HG03135 (cell line): ENCODE data around the gene DLG2.

Source experiments
- ATAC-seq: cut with Tn5 transposase; IDR thresholded peaks from one replicate; pipeline ENCODE4 v1.9.1; 2021; ENCODE audit warnings: mild to moderate bottlenecking, moderate library complexity; ENCODE audit not compliant: unreplicated experiment

The DLG2 gene

DNA sequence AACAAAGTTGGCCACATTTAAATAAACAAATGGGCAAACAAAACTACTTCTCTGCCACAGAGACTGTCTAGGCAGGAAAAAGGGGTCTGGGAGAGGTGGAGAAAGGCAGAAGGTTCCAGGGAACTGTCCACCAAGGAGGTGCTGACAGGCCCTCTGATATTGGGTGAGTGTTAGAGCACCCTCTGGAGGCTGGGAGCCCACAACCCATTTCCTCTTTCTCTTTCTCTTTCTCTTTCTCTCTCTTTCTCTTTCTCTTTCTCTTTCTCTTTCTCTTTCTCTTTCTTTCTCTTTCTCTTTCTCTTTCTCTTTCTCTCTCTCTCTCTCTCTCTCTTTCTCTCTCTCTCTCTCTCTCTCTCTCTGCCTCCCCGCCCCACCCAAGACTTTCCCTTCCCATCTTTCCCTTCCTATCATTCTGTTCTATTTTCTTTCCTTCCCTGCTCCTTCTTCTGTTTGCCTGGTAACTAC is 912.8 kb downstream of the DLG2 start:
- ATAC-seq, result peak; percentile 92

DNA sequence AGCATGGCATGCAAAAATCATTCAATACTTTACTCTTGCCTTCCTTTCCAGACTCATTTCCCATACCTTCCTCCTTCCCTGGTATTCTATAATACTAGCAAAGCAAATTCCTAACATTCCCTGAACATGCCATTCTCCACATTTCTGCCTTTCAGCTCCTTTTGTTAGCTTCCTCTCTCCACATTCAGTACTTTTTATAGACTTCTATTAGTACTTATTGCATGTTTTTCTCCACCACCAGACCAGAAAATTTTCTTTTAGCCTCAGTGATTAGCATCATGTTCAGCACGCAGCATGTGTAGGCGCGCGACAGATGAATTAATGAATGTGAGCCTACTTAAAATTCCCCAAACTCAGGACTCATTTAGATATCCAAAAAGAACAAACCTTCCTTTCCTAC is 935.3 kb downstream of the DLG2 start:
- ATAC-seq, result no peak

DNA sequence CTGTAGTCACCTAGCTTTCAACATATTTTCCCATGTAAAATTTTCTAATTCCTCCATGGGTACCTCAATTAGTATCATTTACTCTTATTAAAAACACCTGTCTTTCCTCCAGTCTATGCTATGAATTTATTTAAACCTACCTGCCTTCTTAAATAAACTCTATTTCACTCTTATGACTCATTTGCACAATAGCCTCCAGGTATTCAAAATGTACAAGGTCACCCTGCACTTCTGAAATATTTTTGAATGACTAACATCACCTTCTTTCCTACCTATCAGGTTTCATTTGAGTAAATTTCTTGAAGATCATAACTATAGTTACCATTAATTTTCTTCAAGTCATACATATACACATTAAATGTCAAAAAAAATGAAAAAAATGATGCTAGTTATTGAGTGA is 939.7 kb downstream of the DLG2 start:
- no peak for ATAC-seq

DNA sequence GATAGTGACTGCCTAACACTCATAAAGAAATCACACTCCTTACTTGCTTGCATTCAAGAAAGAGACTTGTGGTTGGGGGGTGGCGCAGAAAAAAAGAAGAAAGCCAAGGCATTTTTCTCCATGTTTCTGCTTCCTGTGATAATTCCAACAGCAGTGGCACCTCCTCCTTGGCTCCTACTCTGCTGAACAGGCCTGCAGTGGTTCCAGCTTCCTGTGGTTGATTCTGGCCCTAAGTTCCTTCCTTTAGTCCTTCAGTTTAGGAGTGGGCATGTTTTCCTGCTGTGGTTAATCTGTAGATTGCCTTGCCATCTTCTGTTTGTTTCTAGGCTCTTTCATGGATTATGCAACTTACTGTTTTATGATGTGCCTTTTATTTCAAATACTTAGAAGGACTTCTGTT is 940.4 kb downstream of the DLG2 start:
- ATAC-seq, result no peak

DNA sequence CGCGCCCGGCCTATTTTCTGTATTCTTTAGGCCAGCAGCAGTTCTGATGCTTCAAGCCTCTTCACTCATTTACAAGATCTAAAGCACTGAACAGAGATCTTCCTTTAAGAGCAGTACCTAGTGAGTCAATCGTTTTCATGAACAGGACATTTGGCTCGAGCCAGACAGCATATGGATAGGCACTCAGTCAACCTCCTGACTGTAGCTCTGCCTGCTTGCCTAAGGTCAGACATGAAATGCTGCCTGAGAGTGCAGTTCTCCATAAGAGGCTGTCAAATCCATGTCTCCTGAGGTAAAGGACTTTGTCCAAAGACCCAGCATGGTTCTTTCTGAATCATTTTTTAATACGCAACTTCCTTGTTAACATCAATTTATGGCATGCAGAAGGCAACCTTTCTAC is 941.2 kb downstream of the DLG2 start:
- no peak for ATAC-seq

DNA sequence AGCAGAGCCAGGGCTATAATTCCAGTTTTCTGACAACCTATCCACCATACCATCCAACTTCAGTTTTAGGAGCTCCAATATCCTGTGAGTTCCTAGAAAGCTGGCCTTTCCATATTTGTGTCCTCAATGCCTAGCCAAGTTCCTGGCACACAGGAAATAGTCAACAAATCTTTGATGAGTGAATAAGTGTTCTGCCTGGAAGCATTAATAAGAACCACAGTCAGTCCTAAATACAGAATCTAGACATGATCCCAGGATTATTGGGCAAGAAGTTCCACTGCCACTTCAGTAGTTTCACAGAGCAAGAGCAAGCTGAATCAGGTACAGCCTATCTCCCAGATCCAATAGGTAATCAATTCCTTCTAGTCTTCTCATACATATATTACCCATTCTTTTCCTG is 942.0 kb downstream of the DLG2 start:
- no peak for ATAC-seq

DNA sequence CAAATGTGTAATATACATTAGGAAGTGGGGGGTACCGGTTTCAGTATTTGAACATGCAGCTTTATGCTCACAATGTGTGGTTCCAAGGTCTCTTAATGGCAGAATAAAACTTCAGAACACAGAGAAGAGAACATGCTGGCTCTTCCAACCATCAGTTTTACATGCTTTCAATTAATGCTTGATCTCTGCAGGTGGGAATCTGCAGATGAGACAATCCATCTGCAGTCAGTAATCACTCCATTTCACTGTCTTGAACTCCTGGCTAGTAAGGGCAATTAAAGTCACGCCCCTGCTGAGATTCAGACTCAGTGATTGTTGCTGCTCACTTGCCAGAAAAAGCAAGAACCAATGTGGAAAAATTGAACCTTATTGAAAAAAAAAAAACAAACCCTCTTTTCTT is 945.7 kb downstream of the DLG2 start:
- ATAC-seq, result no peak

DNA sequence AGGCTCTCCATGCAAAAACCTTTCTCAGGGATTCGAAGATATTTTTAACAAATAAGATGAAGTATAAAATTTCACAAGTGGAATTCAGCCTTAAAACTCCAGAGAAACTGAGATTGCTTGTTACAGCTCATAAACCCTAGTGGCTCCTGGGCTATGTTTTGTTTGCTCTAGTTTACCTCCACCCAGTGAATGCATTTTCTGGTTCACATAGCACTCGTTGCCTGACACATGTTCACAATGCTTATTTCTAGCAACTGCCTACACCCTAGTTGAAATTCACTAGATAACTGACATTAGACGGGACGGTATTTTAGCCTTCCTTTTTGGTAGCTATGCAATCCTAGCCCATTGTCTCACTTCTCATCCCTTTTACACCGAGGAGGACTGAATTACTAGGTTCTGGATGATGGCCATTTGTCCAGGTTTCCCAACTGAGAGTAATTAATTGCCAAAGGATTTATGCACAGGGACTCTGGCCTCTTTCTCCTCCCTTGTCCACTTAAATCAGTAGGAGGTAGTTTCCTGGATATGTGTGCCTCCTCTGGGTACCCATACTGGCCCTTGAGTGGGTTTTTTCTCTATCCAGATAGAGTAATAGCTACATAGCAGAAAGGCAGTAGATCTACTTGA is 951.6 kb downstream of the DLG2 start:
- no peak for ATAC-seq

DNA sequence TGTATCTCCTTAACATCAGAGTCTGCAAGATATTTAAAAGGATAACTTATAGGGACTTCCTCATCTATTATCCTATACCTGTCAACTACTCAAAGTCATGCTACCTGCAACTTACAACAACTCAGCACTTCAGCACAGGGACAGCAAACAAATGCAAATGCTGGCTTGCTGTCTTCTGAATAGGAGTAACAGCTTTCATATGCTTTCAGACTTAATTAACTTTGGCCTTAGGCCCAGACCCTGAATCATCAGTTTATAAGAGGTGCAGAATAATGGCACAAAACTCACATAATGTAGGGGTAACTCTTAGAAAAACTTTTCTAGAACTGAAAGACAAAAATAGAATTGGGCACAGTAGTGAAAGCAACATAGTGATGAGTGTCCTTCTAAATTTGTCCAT is 953.4 kb downstream of the DLG2 start:
- no peak for ATAC-seq

DNA sequence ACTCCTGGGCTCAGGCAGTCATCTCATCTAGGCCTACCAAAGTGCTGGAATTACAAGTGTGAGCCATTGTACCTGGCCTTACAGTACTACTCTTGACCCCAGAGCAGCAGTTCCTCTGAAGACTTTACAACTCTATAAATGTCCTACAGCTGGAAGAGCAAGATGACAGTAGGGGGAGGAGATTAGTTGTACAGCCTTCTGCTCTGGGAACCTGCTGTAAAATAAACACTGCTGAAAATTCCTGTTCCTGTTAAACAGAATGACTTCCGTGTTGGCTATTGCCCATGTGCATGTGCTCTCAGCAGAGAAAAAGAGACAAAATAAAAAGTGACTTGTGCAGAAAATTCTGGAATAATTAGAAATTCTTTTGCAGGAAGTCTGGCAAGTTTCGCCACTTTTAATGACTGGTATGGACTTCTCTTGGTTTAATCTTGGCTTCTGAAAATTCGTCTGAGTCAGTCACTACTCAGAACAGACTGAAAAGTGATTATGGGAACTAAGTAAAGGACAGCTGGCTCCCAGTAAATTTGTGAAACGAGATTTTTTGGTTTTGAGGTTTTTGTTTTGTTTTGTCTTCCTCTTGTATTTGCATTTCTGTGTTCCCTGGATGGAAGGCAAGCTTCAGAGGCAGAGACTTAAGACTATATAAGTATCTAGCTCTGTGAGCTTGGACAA is 955.7 kb downstream of the DLG2 start:
- no peak for ATAC-seq

DNA sequence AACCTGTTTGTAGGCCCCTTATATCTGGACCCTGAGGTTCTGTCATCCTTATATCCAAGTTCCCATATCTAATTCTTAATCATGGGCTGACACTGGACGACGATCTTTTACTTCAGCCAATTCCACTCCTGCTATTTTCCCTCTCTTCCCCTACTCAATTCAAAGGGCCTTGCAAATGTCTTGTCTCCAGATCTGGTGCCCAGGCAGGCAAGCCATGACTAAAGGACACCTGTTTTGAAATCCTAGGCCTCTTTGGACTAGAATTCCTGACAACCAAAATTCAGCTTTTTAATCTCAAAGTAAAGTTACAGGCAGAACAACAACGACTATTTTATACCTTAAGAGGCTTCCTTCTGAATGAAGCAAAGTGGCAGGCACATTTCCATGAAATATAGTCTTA is 963.4 kb downstream of the DLG2 start:
- ATAC-seq, result no peak

DNA sequence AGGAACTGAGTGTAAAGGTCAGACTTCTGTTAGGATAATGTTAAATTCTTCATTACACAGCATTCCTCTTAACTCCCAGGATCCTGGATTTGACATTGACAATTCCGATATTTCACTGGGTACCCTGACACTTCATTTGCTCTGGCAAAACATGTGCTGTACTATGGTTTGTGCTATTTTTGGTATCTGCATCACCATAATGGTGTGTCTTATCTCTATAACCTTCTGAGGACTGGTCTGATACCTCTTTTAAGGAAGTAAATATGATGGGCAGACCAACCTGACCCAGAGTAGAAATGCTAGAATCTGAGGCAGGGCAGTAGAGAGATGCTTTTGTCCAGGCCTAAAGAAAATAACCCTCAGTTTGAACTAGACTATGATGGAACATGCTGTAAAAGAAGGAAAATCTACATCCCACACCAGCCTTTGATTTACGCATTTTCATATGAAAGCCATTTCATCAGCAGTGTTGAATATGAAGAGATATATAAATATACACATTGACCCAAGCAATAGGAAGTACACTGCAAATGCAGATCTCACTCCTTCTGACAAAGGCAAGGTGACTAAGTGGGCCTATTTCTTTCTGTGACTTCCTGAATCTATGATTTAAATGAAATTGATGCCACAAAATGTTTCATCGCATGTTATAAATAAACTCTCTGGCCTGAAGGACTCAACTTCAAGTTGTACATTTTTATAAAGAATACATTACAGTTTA is 966.7 kb downstream of the DLG2 start:
- ATAC-seq, result no peak

DNA sequence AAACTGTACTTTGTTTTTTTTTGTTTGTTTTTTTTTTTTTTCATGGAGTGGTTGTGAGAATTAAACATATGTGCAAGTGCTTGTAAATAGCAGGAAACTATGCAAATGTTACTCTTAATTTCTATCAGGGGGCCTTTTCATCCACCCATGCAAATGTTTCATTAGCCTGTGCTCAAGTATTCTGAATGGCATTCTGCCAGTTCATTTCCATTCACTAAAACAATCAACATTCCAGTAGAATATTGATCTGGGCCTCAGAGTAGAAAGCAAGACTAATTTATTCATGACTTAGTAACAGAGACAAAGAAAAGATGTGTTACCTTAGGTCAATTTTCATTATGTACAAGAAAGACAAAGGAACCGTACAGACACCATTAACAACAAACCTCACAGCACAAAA is 971.4 kb downstream of the DLG2 start:
- ATAC-seq, result no peak

DNA sequence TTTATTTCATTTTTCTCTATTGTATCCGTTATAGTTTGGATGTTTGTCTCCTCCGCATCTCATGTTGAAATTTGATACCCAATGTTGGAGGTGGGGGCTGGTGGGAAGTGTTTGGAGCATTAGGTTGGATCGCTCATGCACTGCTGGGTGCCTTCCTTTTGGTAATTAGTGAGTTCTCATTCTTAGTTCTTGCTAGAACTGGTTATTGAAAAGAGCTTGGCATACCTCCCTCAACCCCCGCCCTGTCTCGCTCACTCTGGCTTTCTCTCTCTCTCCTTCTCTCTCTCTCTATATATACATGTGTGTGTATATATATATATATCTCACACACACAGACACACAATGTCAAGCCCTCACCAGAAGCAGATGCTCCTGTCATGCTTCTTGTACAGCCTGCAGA is 978.7 kb downstream of the DLG2 start:
- ATAC-seq, result no peak

DNA sequence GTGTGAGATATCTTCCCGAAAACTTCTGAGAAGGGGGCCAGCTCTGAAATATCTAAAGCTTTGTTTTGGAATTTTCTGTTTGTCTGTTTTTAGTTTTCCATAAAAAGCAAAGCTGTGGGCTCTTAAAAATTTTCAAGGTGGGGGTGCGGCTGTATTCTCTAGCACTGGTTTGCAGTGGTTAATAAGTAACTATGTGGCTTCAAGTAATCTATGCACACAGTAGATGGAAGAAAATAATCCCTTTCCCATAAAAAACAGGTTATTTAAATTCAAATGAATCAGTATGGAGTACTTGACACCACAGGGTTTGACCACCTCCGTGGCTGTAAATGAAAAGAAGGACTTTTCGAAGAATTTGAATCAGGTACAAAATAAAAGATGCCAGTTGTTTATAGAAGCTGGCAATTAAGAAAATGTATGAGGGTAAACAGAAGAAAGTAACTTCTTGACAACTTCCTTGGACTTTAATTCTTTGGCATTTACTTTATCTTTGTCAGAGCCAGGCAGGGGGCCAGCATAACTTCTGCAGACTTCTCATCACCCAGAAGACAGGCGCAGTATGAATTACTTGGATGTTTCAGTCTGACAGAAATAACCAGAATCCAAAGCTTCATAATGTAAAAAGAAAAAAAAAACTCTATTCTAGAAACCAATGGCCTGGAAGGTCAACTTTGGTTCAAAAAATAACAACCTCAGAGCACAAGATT is 981.0 kb downstream of the DLG2 start:
- no peak for ATAC-seq

DNA sequence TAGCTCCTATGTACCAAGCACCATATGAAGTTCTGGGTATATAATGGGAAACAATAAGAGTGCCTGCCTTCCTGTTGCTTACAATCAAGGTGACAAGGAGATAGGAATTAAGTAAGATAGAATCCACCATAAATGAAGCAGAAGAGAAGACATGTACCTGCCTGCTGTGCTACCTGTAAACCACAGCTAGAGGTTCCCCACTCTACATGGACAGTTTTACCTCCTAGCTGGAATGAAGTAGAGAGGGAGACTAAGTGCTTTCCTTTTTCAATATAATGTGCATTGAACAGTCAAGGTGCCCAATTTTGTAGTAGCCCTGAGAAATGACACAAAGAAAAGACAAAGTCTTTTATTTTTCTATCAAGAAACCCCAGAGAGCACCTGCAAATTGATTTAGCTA is 984.6 kb downstream of the DLG2 start:
- no peak for ATAC-seq

DNA sequence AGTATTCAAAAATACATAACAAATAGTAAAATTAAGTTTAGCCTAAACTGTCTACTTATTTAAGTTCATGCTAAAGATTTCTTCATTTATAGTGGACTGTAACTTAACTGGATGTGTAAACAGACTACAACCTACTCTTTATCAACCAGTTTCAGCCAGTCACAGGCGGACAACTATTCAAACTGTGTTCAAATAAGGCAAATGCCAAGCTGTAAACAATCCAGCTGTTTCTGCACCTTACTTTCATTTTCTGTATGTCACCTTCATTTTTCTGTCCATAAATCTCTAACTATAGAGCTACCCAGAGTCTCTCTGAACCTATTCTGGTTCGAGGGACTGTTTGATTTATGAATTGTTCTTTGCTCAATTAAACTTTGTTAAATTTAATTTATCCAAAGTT is 992.8 kb downstream of the DLG2 start:
- ATAC-seq, result no peak

DNA sequence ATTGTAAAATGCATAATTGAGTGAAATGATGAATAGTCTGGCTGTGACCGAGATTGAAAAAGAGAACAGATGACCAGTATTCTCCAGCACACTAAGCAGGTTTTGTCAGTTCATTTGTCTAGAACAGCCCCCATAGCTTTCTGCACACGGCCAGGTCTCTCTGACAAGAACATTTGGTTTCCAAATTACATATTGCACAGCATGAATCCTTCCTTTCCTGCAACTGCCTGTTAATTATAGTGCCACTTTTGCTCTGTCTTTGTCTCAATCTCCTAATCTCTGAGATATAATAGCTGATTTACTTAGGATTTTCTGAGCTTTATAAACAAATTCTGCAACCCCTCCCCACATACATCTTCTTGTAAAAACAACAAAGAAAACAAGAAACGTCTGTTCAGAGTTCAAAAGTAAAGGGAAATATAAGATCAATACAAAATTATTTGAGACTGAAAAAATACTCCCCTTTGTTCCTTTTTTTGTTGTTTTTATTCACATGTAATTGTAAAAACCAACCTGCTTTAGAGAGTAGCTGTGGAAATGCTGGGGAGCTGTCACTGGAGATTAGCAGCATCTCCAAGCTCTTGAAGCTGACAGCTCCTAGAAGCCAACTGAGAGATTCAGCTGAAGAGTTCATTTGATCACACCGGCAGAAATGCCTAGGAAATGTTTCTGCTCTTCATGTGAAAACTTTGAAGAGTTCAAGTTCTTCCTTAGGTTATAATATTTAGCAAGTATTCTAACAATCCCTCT is 998.1 kb downstream of the DLG2 start:
- ATAC-seq, result no peak

DNA sequence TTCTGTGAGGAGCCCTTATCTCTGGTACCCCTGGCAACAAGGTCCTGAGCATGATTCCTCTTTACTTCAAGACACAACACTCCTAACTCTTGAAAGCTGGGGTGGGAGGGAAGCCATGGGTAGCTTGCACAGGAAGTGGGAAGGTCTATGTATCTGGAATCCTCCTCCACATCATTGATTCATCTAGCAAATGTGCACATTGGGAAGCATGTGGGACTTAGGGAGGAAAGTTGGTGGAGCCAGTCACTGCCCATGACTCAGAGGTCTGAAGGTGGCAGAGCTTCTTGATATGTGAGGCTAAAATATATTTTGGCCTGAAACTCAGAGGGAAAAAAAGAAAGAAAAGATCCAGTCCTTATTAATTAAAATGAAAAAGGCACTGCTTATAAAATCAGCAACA is 1000.9 kb downstream of the DLG2 start:
- no peak for ATAC-seq

DNA sequence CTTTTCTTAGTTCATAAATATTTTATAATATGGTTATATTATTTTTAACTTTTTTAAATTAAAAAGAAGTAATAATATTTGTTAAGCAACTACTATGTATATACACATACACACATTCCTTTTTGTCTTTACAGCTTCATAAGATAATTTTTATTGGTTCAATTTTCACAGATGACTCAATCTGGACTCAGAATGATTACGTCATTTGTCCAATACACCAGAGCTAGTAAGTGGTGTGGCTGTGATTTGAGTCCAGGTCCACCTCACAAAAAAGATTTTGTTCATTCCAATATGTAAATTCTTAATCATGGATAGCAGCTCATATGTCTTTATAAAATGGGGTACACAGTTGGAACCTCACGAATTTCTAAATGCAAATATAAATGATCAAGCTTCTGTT is 1014.5 kb downstream of the DLG2 start:
- ATAC-seq, result no peak

DNA sequence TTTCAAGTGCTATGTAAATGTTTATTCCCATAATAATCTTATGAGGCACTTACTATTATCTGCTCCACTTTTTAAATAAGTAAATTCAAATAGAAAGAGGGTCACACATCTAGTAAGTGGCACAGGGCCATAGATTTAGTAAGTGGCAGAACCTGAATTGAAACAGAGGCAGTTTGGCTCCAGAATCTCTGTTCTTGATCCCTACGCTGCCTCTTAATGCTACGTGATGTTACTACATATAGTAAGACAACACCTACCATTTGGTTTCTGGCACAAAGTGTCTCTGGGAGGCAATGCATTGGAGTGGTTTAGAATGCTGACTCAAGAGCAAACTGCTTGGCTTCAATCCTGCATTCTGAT is 1018.3 kb downstream of the DLG2 start:
- ATAC-seq, result no peak
